H1 (cell line): ENCODE measurements around the gene FOXN3. TPM values are rescaled to one million over a fixed set of nuclear protein-coding genes. Genes with fewer than 3 reads are reported as not detected.

Source experiments
- CTCF ChIA-PET: fragments of 300-600 bp; sonication (Branson Sonifier 250); formaldehyde crosslinking; loops from one replicate; lab custom pipeline; 2021; ENCODE audit not compliant: partially characterized antibody; lab: Charles Lee
- POLR2A ChIA-PET: fragments of 300-600 bp; sonication (Branson Sonifier 250); formaldehyde crosslinking; loops from one replicate; lab custom pipeline; 2021; ENCODE audit warnings: inconsistent platforms; ENCODE audit not compliant: partially characterized antibody; lab: Charles Lee
- DNase-seq, 2 experiments: peaks; one replicate each; pipeline versions ENCODE4 v3.0.0 to v3.0.0-alpha.2; 2010 to 2022; ENCODE audit warnings: low spot score in 2 of 2, low read depth in 1 of 2, mixed read lengths in 1 of 2
- FAIRE-seq: peaks from 2 replicates; lab custom pipeline; 2011; peaks lifted over from hg19 to GRCh38; lab: Jason Lieb, UNC
- H2AFZ ChIP-seq: 2 replicates; pipeline ENCODE4 v1.8.1; 2012; ENCODE audit warnings: low read length, inconsistent platforms
- H2AK5ac ChIP-seq: 2 replicates; pipeline ENCODE4 v1.6.1; 2013; ENCODE audit warnings: low read depth, low read length
- H2BK120ac ChIP-seq: replicated peaks from 2 replicates; pipeline ENCODE3; 2013; ENCODE audit warnings: low read depth, low read length, inconsistent platforms
- H2BK12ac ChIP-seq: 2 replicates; pipeline ENCODE4 v1.6.1; 2013; ENCODE audit warnings: low read depth, low read length
- H2BK15ac ChIP-seq: 2 replicates; pipeline ENCODE4 v1.6.1; 2013; ENCODE audit warnings: low read length
- H2BK20ac ChIP-seq: 2 replicates; pipeline ENCODE4 v1.6.1; 2013; ENCODE audit warnings: low read length
- H2BK5ac ChIP-seq: 2 replicates; pipeline ENCODE4 v1.6.1; 2013; ENCODE audit warnings: low read depth, low read length
- H3K14ac ChIP-seq: 2 replicates; pipeline ENCODE4 v1.6.1; 2013; ENCODE audit warnings: inconsistent platforms; ENCODE audit not compliant: insufficient read length
- H3K18ac ChIP-seq: 2 replicates; pipeline ENCODE4 v1.6.1; 2013; ENCODE audit warnings: low read length; ENCODE audit errors: extremely low read depth
- H3K23ac ChIP-seq: 2 replicates; pipeline ENCODE4 v1.6.1; 2013; ENCODE audit warnings: inconsistent platforms; ENCODE audit not compliant: insufficient read length
- H3K23me2 ChIP-seq: 2 replicates; pipeline ENCODE4 v1.6.1; 2013; ENCODE audit warnings: low read depth, low read length
- H3K27ac ChIP-seq: 2 replicates; pipeline ENCODE4 v1.6.1; 2011; ENCODE audit warnings: low read depth, low read length, inconsistent platforms
- H3K27me3 ChIP-seq, 4 experiments: replicated peaks in 1 of 4; 1 replicate in 1 of 4; 2 replicates in 3 of 4; pipeline versions ENCODE4 v1.6.1 to v1.8.1; 2011 to 2013; ENCODE audit warnings: low read length in 3 of 4, mild to moderate bottlenecking in 3 of 4, inconsistent platforms in 2 of 4, mixed read lengths in 2 of 4, moderate library complexity in 1 of 4; ENCODE audit not compliant: control insufficient read depth in 3 of 4, insufficient read depth in 3 of 4; ENCODE audit errors: extremely low read depth in 1 of 4
- H3K36me3 ChIP-seq, 4 experiments: 2 replicates each; pipeline versions ENCODE4 v1.6.1 to v1.8.1; 2011 to 2013; ENCODE audit warnings: mild to moderate bottlenecking in 4 of 4, low read length in 3 of 4, moderate library complexity in 2 of 4, control low read depth in 1 of 4, inconsistent platforms in 1 of 4; ENCODE audit not compliant: insufficient read depth in 4 of 4, control insufficient read depth in 2 of 4
- H3K4ac ChIP-seq: replicated peaks from 2 replicates; pipeline ENCODE3; 2013; ENCODE audit warnings: low read length, low read depth, mixed read lengths, inconsistent platforms; ENCODE audit not compliant: insufficient read length
- H3K4me1 ChIP-seq, 4 experiments: replicated peaks in 1 of 4; 1 replicate in 1 of 4; 2 replicates in 3 of 4; pipeline versions ENCODE4 v1.6.1 to v1.8.1; 2011 to 2013; ENCODE audit warnings: low read length in 3 of 4, inconsistent platforms in 2 of 4, mixed read lengths in 1 of 4; ENCODE audit not compliant: insufficient read depth in 4 of 4, control insufficient read depth in 3 of 4
- H3K4me2 ChIP-seq, 2 experiments: 2 replicates each; pipeline versions ENCODE4 v1.6.1 to v1.8.1; 2011 to 2013; ENCODE audit warnings: low read depth in 2 of 2, low read length in 2 of 2, control low read depth in 1 of 2, inconsistent platforms in 1 of 2, mild to moderate bottlenecking in 1 of 2; ENCODE audit not compliant: insufficient read depth in 1 of 2
- H3K4me3 ChIP-seq, 4 experiments: fragments of 200-600, 300-600 bp in 1 of 4; sonication (generic), shearing (Covaris generic), sonication (Bioruptor Twin) in 1 of 4; 2 replicates each; pipeline versions ENCODE4 v1.5.1 to v1.8.1; 2011 to 2016; ENCODE audit warnings: low read length in 4 of 4, low read depth in 3 of 4, control low read depth in 2 of 4, inconsistent platforms in 2 of 4, mild to moderate bottlenecking in 2 of 4, mixed read lengths in 1 of 4, moderate library complexity in 1 of 4; ENCODE audit not compliant: insufficient read depth in 2 of 4; ENCODE audit errors: extremely low read depth in 1 of 4
- H3K56ac ChIP-seq: replicated peaks from 2 replicates; pipeline ENCODE3; 2013; ENCODE audit warnings: low read depth, mild to moderate bottlenecking, mixed read lengths, low read length, inconsistent platforms; ENCODE audit not compliant: insufficient read length
- H3K79me1 ChIP-seq: 2 replicates; pipeline ENCODE4 v1.6.1; 2013; ENCODE audit warnings: low read depth, low read length, control low read depth
- H3K79me2 ChIP-seq, 2 experiments: 2 replicates each; pipeline versions ENCODE4 v1.6.1 to v1.8.1; 2012 to 2013; ENCODE audit warnings: low read length in 2 of 2, mild to moderate bottlenecking in 2 of 2, inconsistent platforms in 1 of 2; ENCODE audit not compliant: insufficient read depth in 2 of 2, control insufficient read depth in 1 of 2
- H3K9ac ChIP-seq, 4 experiments: replicated peaks in 1 of 4; 1 replicate in 1 of 4; 2 replicates in 3 of 4; pipeline versions ENCODE4 v1.6.1 to v1.8.1; 2011 to 2013; ENCODE audit warnings: low read depth in 3 of 4, low read length in 3 of 4, control low read depth in 2 of 4, mild to moderate bottlenecking in 2 of 4, moderate library complexity in 2 of 4, inconsistent platforms in 1 of 4; ENCODE audit errors: extremely low read depth in 1 of 4
- H3K9me3 ChIP-seq, 2 experiments: 2 replicates each; pipeline versions ENCODE4 v1.6.1 to v1.8.1; 2012 to 2013; ENCODE audit warnings: mild to moderate bottlenecking in 2 of 2, moderate library complexity in 2 of 2, control low read depth in 1 of 2, inconsistent platforms in 1 of 2, low read depth in 1 of 2, low read length in 1 of 2, mixed read lengths in 1 of 2; ENCODE audit not compliant: insufficient read depth in 2 of 2
- H4K20me1 ChIP-seq, 2 experiments: replicated peaks in 1 of 2; 2 replicates each; pipeline versions ENCODE3 to v1.8.1; 2011 to 2013; ENCODE audit warnings: inconsistent platforms in 2 of 2, low read length in 2 of 2, mild to moderate bottlenecking in 1 of 2; ENCODE audit not compliant: insufficient read depth in 2 of 2, control insufficient read depth in 1 of 2
- H4K5ac ChIP-seq: 2 replicates; pipeline ENCODE4 v1.6.1; 2013; ENCODE audit warnings: low read length, low read depth, mixed read lengths, inconsistent platforms; ENCODE audit not compliant: insufficient read length
- H4K8ac ChIP-seq: 2 replicates; pipeline ENCODE4 v1.8.0; 2013; ENCODE audit warnings: mild to moderate bottlenecking, moderate library complexity, low read length, inconsistent platforms; ENCODE audit not compliant: insufficient read depth; ENCODE audit errors: extremely low read depth
- H4K91ac ChIP-seq: replicated peaks from 2 replicates; pipeline ENCODE3; 2013; ENCODE audit warnings: low read length, mixed read lengths, inconsistent platforms; ENCODE audit not compliant: insufficient read length
- CBX5 ChIP-seq: fragments of 300-800, 300-1000 bp; sonication (generic); IDR thresholded peaks from 2 replicates; pipeline ENCODE4 v1.7.1; 2016; ENCODE audit warnings: antibody characterized with exemption, low read length, low read depth
- CHD1 ChIP-seq: IDR thresholded peaks from 2 replicates; pipeline ENCODE4 v1.6.1; 2012; ENCODE audit warnings: low read depth, low read length, improper control_type of control experiment
- NANOG ChIP-seq: IDR thresholded peaks from 2 replicates; pipeline ENCODE4 v1.6.1; 2011; ENCODE audit warnings: low read length, low read depth, mild to moderate bottlenecking, inconsistent platforms; ENCODE audit not compliant: insufficient read depth, poor library complexity, severe bottlenecking
- POLR2A ChIP-seq, 2 experiments: IDR thresholded peaks; 1 replicate in 1 of 2; 2 replicates in 1 of 2; pipeline ENCODE4 v1.6.1; 2011; ENCODE audit warnings: low read depth in 2 of 2, low read length in 2 of 2, mild to moderate bottlenecking in 2 of 2; ENCODE audit errors: control extremely low read depth in 1 of 2
- SAP30 ChIP-seq: fragments of 300-600 bp; sonication (generic); IDR thresholded peaks from 2 replicates; pipeline ENCODE4 v1.7.1; 2012; ENCODE audit warnings: low read length, moderate library complexity, mild to moderate bottlenecking, inconsistent platforms; ENCODE audit not compliant: insufficient read depth, insufficient replicate concordance
- WGBS, 2 experiments: shearing (Covaris generic) in 1 of 2; methylation state at CpG; one replicate each; pipeline versions ENCODE4 v1.1.6 to v1.1.7; 2013 to 2015; ENCODE audit warnings: low lambda C conversion rate in 2 of 2, mixed read lengths in 2 of 2, inconsistent platforms in 1 of 2, low coverage in 1 of 2, missing lambda C conversion rate in 1 of 2; ENCODE audit not compliant: insufficient replicate concordance in 2 of 2, insufficient coverage in 1 of 2, insufficient read length in 1 of 2; ENCODE audit errors: extremely low coverage in 1 of 2, missing lambda C conversion rate in 1 of 2; 5-methylcytosine and 5-hydroxymethylcytosine counted together
- polyA plus RNA-seq, 7 experiments: library from polyadenylated mRNA; depleted of rRNA in 3 of 7; stranded (reverse) in 5 of 7; unstranded in 2 of 7; fragments of >200 nt in 5 of 7; fragments of 200-250 nt in 2 of 7; gene quantifications; 1 replicate in 5 of 7; 2 replicates in 1 of 7; 4 replicates in 1 of 7; pipeline versions ENCODE4 v1.2.1 to v1.2.3, GENCODE V29; 2011 to 2013; ENCODE audit warnings: missing spikeins in 2 of 7, mixed read lengths in 2 of 7
- total RNA-seq: library from RNA; stranded (reverse); fragmentation: NEBNext Ultra II Directional; extraction: Animal tissue kit (Norgen Biotek cat#: 25700); gene quantifications from 2 replicates; pipeline ENCODE4 v1.2.1, GENCODE V29; 2021
- TF ChIP-seq, protein P1 (sequence below), 3 experiments: IDR thresholded peaks; 1 replicate in 2 of 3; 2 replicates in 1 of 3; pipeline versions ENCODE4 v1.5.1 to v1.6.1; 2011; ENCODE audit warnings: low read length in 3 of 3, mild to moderate bottlenecking in 3 of 3, inconsistent platforms in 2 of 3, low read depth in 1 of 3, moderate library complexity in 1 of 3; ENCODE audit not compliant: insufficient read depth in 1 of 3; ENCODE audit errors: control extremely low read depth in 1 of 3
- TF ChIP-seq, protein P2 (sequence below): IDR thresholded peaks from 2 replicates; pipeline ENCODE4 v1.6.1; 2012; ENCODE audit warnings: inconsistent platforms

Gene FOXN3
- total and polyA plus RNA-seq, 2 of the 8 experiments (the other 6 are each of a cell fraction or from before 2014, with no cell fraction given), result 52.6 to 178 TPM

DNA sequence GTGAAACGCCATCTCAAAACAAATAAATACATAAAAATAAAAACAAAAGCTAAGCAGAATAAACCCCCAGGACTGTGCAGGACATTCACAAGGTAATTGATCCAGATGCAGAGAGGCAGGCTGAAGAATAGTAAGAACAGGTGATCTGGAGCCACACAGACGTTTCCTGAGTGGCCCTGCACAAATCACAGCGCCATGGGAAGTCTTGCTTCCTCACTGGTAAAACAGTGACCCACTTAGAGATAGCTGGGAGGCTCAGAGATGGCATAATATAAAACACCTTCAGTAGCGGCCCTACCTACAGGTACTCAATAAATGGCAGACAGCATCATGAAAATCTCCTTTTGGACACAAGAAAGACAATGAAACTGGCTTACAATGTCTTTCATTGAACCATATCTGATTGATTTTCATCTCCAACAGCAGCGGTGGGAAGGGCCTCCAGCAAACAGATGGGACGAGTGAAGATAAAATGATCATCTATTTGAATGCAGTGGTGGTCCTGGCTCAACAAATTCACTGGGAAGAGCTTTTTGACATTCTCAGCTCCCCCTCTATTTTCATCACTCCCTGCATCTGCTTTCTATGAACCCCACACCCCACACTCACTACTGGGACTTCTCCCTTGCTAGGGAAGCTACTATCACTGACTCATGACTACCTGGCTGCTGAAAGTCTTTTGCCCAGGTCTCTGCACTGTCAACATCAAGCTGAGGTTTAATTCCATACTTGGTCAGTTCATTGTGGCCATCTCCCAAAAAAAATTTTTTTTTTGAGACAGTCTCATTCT lies 63.9 kb downstream of the FOXN3 start:
- Histone ChIP-seq H3K4me2 (peak overlapping the region in 1 of 2 experiments; percentile 38; a peak in 1 of 4 replicates), H2AK5ac (peak overlapping the region; percentile 3; the same call in 1 of the 2 replicates), H2BK15ac (no peak overlapping the region), H3K27ac (no peak overlapping the region), H3K14ac (no peak overlapping the region), H4K20me1 (peaks cover 0 to 9% of the 10 kb centered on the region in 2 experiments), H2BK5ac (peak overlapping the region; percentile 77; the same call in 1 of the 2 replicates), H3K4ac (no peak overlapping the region), H2AFZ (no peak overlapping the region), H3K79me2 (peaks cover 0 to 64% of the 10 kb centered on the region in 2 experiments; a peak in 3 of 4 replicates), H3K18ac (no peak overlapping the region), H3K23me2 (no peaks in the 10 kb centered on the region), H3K56ac (no peak overlapping the region), H2BK20ac (no peak overlapping the region), H3K23ac (no peak overlapping the region), H3K27me3 (no peaks in the 10 kb centered on the region), H3K4me3 (no peak overlapping the region), H3K9me3 (no peaks in the 10 kb centered on the region), H3K36me3 (peaks cover 4 to 26% (median 13%) of the 10 kb centered on the region in 4 experiments; a peak in 6 of 8 replicates), H4K5ac (no peak overlapping the region), H2BK120ac (no peak overlapping the region), H3K4me1 (peaks cover 12 to 33% (median 22%) of the 10 kb centered on the region in 4 experiments), H4K91ac (peak overlapping the region; percentile 13), H2BK12ac (peak overlapping the region; percentile 72), H3K79me1 (peaks cover 6% of the 10 kb centered on the region), H4K8ac (no peak overlapping the region), H3K9ac (no peak overlapping the region)
- POLR2A ChIA-PET, result interaction anchor here (0.6 kb wide), 1 partner anchor 54 kb away, joined by 3 read pairs; no protein-coding TSS in a partner anchor
- WGBS, 2 experiments, result 85% methylated on average over 6 of the region's 6 CpGs; no CpG with 5 or more reads in 1 of the 2 experiments
- no peak for FAIRE-seq
- no peak for DNase-seq
- CTCF ChIA-PET, result interaction anchor here (0.6 to 1.6 kb wide), 6 partner anchors 12 to 413 kb away, joined by 3 to 5 read pairs (median 3); no protein-coding TSS in a partner anchor
- TF ChIP-seq NANOG (no peak), POLR2A (IDR thresholded peaks at IDR 0.05; ENCODE audit: control extremely low read depth in 1 of 2, low read depth in 2 of 2, low read length in 2 of 2) (no peak), CHD1 (no peak), CBX5 (no peak), SAP30 (no peak)
- TF ChIP-seq, protein P1, sequence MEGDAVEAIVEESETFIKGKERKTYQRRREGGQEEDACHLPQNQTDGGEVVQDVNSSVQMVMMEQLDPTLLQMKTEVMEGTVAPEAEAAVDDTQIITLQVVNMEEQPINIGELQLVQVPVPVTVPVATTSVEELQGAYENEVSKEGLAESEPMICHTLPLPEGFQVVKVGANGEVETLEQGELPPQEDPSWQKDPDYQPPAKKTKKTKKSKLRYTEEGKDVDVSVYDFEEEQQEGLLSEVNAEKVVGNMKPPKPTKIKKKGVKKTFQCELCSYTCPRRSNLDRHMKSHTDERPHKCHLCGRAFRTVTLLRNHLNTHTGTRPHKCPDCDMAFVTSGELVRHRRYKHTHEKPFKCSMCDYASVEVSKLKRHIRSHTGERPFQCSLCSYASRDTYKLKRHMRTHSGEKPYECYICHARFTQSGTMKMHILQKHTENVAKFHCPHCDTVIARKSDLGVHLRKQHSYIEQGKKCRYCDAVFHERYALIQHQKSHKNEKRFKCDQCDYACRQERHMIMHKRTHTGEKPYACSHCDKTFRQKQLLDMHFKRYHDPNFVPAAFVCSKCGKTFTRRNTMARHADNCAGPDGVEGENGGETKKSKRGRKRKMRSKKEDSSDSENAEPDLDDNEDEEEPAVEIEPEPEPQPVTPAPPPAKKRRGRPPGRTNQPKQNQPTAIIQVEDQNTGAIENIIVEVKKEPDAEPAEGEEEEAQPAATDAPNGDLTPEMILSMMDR (IDR thresholded peaks at IDR 0.05; ENCODE audit: control extremely low read depth in 1 of 3, insufficient read depth in 1 of 3, low read depth in 1 of 3, low read length in 3 of 3), result no peak
- TF ChIP-seq, protein P2, sequence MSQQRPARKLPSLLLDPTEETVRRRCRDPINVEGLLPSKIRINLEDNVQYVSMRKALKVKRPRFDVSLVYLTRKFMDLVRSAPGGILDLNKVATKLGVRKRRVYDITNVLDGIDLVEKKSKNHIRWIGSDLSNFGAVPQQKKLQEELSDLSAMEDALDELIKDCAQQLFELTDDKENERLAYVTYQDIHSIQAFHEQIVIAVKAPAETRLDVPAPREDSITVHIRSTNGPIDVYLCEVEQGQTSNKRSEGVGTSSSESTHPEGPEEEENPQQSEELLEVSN, result no peak
